Esophagus squamous epithelium (tissue), 4 donors: Measurements from ENCODE around the gene VNN1.

ENCODE experiments used
- POLR2A ChIP-seq, 4 donors: fragments of 450-650 bp; IDR thresholded peaks; one replicate each; pipeline ENCODE4 v1.6.1; 2017; ENCODE audit warnings: antibody characterized with exemption in 4 of 4, mild to moderate bottlenecking in 4 of 4, moderate library complexity in 3 of 4
- TF ChIP-seq, protein P1 (sequence below), 6 experiments: fragments of 450-650 bp in 4 of 6; fragments of 200-600 bp in 2 of 6; sonication (generic) in 2 of 6; IDR thresholded peaks; one replicate each; pipeline ENCODE4 v1.5.1; 2016 to 2019; ENCODE audit warnings: antibody characterized with exemption in 6 of 6, mild to moderate bottlenecking in 4 of 6, moderate library complexity in 4 of 6

DNA sequence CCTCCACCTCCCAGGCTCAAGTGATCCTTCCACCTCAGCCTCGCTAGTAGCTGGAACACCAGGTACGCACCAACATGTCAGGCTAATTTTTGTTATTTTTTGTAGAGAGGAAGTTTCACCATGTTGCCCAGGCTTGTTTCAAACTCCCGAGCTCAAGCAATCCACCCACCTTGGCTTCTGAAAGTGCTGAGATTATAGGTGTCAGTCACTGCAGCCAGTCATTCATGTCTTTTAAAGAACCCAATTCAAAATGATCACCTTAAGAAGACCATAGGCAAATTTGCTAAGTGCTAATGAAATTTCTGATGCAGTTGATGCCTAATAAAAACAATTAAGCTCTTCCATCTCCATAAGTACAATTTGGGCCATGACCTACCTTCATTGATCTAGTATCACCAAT is 46.4 kb upstream of the VNN1 start:
- TF ChIP-seq, protein P1, sequence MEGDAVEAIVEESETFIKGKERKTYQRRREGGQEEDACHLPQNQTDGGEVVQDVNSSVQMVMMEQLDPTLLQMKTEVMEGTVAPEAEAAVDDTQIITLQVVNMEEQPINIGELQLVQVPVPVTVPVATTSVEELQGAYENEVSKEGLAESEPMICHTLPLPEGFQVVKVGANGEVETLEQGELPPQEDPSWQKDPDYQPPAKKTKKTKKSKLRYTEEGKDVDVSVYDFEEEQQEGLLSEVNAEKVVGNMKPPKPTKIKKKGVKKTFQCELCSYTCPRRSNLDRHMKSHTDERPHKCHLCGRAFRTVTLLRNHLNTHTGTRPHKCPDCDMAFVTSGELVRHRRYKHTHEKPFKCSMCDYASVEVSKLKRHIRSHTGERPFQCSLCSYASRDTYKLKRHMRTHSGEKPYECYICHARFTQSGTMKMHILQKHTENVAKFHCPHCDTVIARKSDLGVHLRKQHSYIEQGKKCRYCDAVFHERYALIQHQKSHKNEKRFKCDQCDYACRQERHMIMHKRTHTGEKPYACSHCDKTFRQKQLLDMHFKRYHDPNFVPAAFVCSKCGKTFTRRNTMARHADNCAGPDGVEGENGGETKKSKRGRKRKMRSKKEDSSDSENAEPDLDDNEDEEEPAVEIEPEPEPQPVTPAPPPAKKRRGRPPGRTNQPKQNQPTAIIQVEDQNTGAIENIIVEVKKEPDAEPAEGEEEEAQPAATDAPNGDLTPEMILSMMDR (IDR thresholded peaks at IDR 0.05) = no peak
- no peak for TF ChIP-seq POLR2A (IDR thresholded peaks at IDR 0.05)
